Measurements from ENCODE around the gene MFSD6. TPM values are rescaled to one million over a fixed set of nuclear protein-coding genes. Genes with fewer than 3 reads are reported as not detected.

Gene MFSD6
- total RNA-seq, 3 donors from 2014 or later (not counting 1 experiment from before 2014, with no cell fraction given) = 36.7 to 50.5 (median 48.0) TPM

DNA sequence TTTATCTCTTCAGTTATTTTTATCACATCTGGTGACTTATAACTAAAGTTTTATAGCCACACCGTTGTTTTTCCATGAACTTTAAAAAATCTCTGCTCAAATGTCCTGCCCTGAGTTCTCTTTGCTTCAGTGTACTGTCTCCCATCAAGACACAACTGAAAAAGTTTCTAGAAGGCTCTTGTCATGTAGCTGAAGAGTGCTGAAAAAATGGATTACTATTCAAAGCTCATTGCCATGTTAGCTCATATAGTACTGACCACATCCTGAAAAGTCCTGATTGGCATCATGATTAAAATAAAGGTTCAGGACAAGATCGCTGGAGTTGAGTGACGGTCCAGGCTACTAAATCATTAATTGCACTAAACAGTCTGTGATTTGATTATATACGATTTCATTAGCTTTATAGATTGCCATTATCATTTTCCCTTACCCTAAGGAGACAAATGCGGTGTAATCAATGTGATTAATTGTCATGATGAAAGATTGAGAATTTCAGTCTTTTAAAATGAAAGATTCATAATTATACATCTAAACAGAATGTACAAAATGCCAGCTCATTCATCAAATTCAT is 62.2 kb downstream of the MFSD6 start:
- Histone ChIP-seq H3K4me1 (ENCODE audit: control insufficient read depth, insufficient read depth, low read length) (no peaks in the 10 kb centered on the region), H3K27me3 (ENCODE audit: control insufficient read depth, insufficient read depth, low read length) (no peaks in the 10 kb centered on the region), H3K36me3 (ENCODE audit: control insufficient read depth, insufficient read depth, low read length) (no peaks in the 10 kb centered on the region), H3K27ac (ENCODE audit: low read length) (no peak overlapping the region), H3K4me3 (ENCODE audit: low read length) (no peak overlapping the region), H3K9me3 (ENCODE audit: control insufficient read depth, insufficient read depth, low read length) (no peaks in the 10 kb centered on the region)
- ATAC-seq (no peak), DNase-seq (no peak)
- peak overlapping the region in 1 of 2 donors; percentile 21 for H3K27ac Mint-ChIP-seq
- no peak overlapping the region for H3K4me3 Mint-ChIP-seq
- TF ChIP-seq CTCF (IDR thresholded peaks at IDR 0.05) = no peak
- intact Hi-C loops (cut with micrococcal nuclease) = no loop called here
- H3K36me3 Mint-ChIP-seq = no peaks in the 10 kb centered on the region
- H3K9me3 Mint-ChIP-seq = peaks cover 2 to 5% of the 10 kb centered on the region in 2 donors
- peaks cover 31 to 38% of the 10 kb centered on the region in 2 donors for H3K4me1 Mint-ChIP-seq
- no peaks in the 10 kb centered on the region for H3K27me3 Mint-ChIP-seq (ENCODE audit: low read depth in 2 of 2)
- WGBS (ENCODE audit: insufficient coverage) = 78% methylated on average over 3 of the region's 5 CpGs

DNA sequence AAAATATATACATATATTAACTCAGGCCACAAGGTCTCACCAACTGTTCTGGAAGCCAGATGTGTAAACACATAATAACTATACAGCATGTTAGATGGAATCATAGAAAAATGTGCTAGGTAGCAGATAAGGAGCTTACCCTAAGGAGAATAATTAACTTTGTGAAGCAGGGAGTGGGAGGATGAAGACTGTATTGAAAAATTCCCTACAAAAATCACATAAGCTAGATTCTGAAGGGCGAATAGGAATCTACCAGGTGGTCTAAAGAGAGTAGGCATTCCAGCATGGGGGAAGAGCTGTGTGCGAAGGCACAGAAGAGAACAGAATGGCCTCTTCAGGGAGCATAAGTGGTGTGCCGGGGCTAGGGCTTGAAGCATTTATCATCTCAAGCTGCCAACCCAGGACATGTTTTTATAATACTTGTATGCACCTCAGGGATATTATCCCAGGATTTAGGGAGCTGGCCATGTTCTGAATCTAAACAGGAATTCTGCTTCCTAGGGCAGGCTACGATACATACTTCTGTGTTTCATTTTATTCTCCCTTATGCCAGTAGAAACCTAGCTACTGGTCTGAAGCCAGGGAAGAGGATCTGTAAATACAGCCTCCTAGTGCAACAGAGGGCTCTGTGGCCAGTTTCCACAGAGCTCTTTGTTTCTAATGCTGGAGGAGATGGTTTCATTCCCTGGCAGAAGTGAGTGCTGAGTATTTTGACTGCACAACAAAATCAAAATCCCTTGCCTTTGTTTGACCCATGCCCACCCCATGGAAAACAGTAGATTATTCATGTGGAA is 69.7 kb downstream of the MFSD6 start:
- TF ChIP-seq CTCF (IDR thresholded peaks at IDR 0.05) = no peak
- Histone ChIP-seq H3K36me3 (ENCODE audit: control insufficient read depth, insufficient read depth, low read length) (no peaks in the 10 kb centered on the region), H3K27me3 (ENCODE audit: control insufficient read depth, insufficient read depth, low read length) (no peaks in the 10 kb centered on the region), H3K4me3 (ENCODE audit: low read length) (no peak overlapping the region), H3K9me3 (ENCODE audit: control insufficient read depth, insufficient read depth, low read length) (no peaks in the 10 kb centered on the region), H3K27ac (ENCODE audit: low read length) (no peak overlapping the region), H3K4me1 (ENCODE audit: control insufficient read depth, insufficient read depth, low read length) (no peaks in the 10 kb centered on the region)
- no peaks in the 10 kb centered on the region for H3K27me3 Mint-ChIP-seq (ENCODE audit: low read depth in 2 of 2)
- peak overlapping the region in 1 of 2 donors; percentile 7 for H3K27ac Mint-ChIP-seq
- ATAC-seq = no peak
- intact Hi-C loops (cut with micrococcal nuclease) = no loop called here
- no peak overlapping the region for H3K4me3 Mint-ChIP-seq
- 98% methylated on average over 4 of the region's 4 CpGs for whole genome bisulfite sequencing (ENCODE audit: insufficient coverage)
- H3K36me3 Mint-ChIP-seq = no peaks in the 10 kb centered on the region
- H3K4me1 Mint-ChIP-seq = peaks cover 17 to 36% of the 10 kb centered on the region in 2 donors
- peaks cover 2 to 3% of the 10 kb centered on the region in 2 donors for H3K9me3 Mint-ChIP-seq
- DNase-seq = no peak

- ATAC-seq = no peak
- WGBS (ENCODE audit: insufficient coverage) = 100% methylated on average over 1 of the region's 3 CpGs
- peak overlapping the region; percentile 68 to 72 for H3K27ac Mint-ChIP-seq
- Histone ChIP-seq H3K27me3 (ENCODE audit: control insufficient read depth, insufficient read depth, low read length) (no peaks in the 10 kb centered on the region), H3K9me3 (ENCODE audit: control insufficient read depth, insufficient read depth, low read length) (no peaks in the 10 kb centered on the region), H3K27ac (ENCODE audit: low read length) (no peak overlapping the region), H3K36me3 (ENCODE audit: control insufficient read depth, insufficient read depth, low read length) (no peaks in the 10 kb centered on the region), H3K4me1 (ENCODE audit: control insufficient read depth, insufficient read depth, low read length) (no peaks in the 10 kb centered on the region), H3K4me3 (ENCODE audit: low read length) (no peak overlapping the region)
- H3K4me1 Mint-ChIP-seq = peaks cover 17 to 36% of the 10 kb centered on the region in 2 donors
- no peak for TF ChIP-seq CTCF (IDR thresholded peaks at IDR 0.05)
- no peaks in the 10 kb centered on the region for H3K36me3 Mint-ChIP-seq
- H3K4me3 Mint-ChIP-seq = no peak overlapping the region
- no peak for DNase-seq
- intact Hi-C loops (cut with micrococcal nuclease) = no loop called here
- peaks cover 2 to 3% of the 10 kb centered on the region in 2 donors for H3K9me3 Mint-ChIP-seq
- H3K27me3 Mint-ChIP-seq (ENCODE audit: low read depth in 2 of 2) = no peaks in the 10 kb centered on the region
Measured at GRCh38 chr2:190478572-190479195, 70.5 kb downstream of the MFSD6 start.

Measured in natural killer cell (primary cell).